Liver (tissue), 3 donors: Measurements from ENCODE around the gene SLC9C1.

Experiments used
- CTCF ChIP-seq: fragments of 150-350 bp; IDR thresholded peaks from 2 replicates; pipeline ENCODE4 v1.5.1; 2017; ENCODE audit warnings: improper control_type of control experiment, low read depth, low read length; ENCODE audit not compliant: missing input control
- EGR1 ChIP-seq, 2 donors: IDR thresholded peaks; 2 replicates each; pipeline ENCODE4 v1.6.1; 2016 to 2018; ENCODE audit warnings: antibody characterized with exemption in 2 of 2, low read depth in 2 of 2
- FOXA2 ChIP-seq: IDR thresholded peaks from 2 replicates; pipeline ENCODE4 v1.6.1; 2016; ENCODE audit warnings: antibody characterized with exemption
- MAX ChIP-seq: IDR thresholded peaks from 2 replicates; pipeline ENCODE4 v1.6.1; 2016; ENCODE audit warnings: antibody characterized with exemption
- RAD21 ChIP-seq, 2 donors: IDR thresholded peaks; 2 replicates each; pipeline ENCODE4 v1.6.1; 2016; ENCODE audit warnings: antibody characterized with exemption in 2 of 2, mild to moderate bottlenecking in 2 of 2
- REST ChIP-seq: IDR thresholded peaks from 2 replicates; pipeline ENCODE4 v1.6.1; 2016; ENCODE audit warnings: antibody characterized with exemption, mild to moderate bottlenecking
- TAF1 ChIP-seq: conservative IDR thresholded peaks from 2 replicates; pipeline ENCODE4 v1.6.1; 2016; ENCODE audit warnings: antibody characterized with exemption, mild to moderate bottlenecking
- YY1 ChIP-seq: IDR thresholded peaks from 2 replicates; pipeline ENCODE4 v1.6.1; 2016; ENCODE audit warnings: antibody characterized with exemption, mild to moderate bottlenecking
- ZBTB33 ChIP-seq: IDR thresholded peaks from 2 replicates; pipeline ENCODE4 v1.6.1; 2016; ENCODE audit warnings: antibody characterized with exemption
- donor health status: healthy.
- donor health status: healthy.

- TF ChIP-seq CTCF (no peak), FOXA2 (no peak), REST (no peak), RAD21 (IDR thresholded peaks at IDR 0.05) (no peak), EGR1 (IDR thresholded peaks at IDR 0.05; ENCODE audit: low read depth in 2 of 2) (no peak), TAF1 (no peak), MAX (no peak), ZBTB33 (no peak), YY1 (no peak)
These were observed 126.3 kb downstream of the SLC9C1 start for GRCh38 chr3:112167758-112168157.
